H9 (cell line): Measurements from ENCODE around the gene ADAMTS2. TPM values are rescaled to one million over a fixed set of nuclear protein-coding genes. Genes with fewer than 3 reads are reported as not detected.

Experiments
- DNase-seq: peaks from one replicate; pipeline ENCODE4 v3.0.0-alpha.2; 2017
- H2AFZ ChIP-seq: one replicate; pipeline ENCODE4 v1.6.1; 2013; ENCODE audit warnings: mild to moderate bottlenecking, low read length, control low read depth, moderate library complexity
- H2AK5ac ChIP-seq: 2 replicates; pipeline ENCODE4 v1.6.1; 2013; ENCODE audit warnings: low read length, control low read depth, mixed read lengths; ENCODE audit not compliant: insufficient read length
- H2BK120ac ChIP-seq: one replicate; pipeline ENCODE4 v1.6.1; 2013; ENCODE audit warnings: low read depth, mild to moderate bottlenecking, low read length, control low read depth, inconsistent platforms; ENCODE audit not compliant: poor library complexity, severe bottlenecking
- H2BK12ac ChIP-seq: 2 replicates; pipeline ENCODE4 v1.6.1; 2013; ENCODE audit warnings: low read length, control low read depth, mixed read lengths, low read depth; ENCODE audit not compliant: insufficient read length
- H2BK15ac ChIP-seq: 2 replicates; pipeline ENCODE4 v1.6.1; 2013; ENCODE audit warnings: low read depth, low read length, control low read depth
- H2BK20ac ChIP-seq: one replicate; pipeline ENCODE4 v1.6.1; 2013; ENCODE audit warnings: low read depth, mild to moderate bottlenecking, low read length, control low read depth, inconsistent platforms; ENCODE audit not compliant: poor library complexity, severe bottlenecking
- H2BK5ac ChIP-seq: 2 replicates; pipeline ENCODE4 v1.6.1; 2013; ENCODE audit warnings: low read length, control low read depth, mixed read lengths; ENCODE audit not compliant: insufficient read length
- H3K14ac ChIP-seq: 2 replicates; pipeline ENCODE4 v1.6.1; 2013; ENCODE audit warnings: low read length, control low read depth; ENCODE audit not compliant: insufficient read depth
- H3K18ac ChIP-seq: 2 replicates; pipeline ENCODE4 v1.6.1; 2013; ENCODE audit warnings: low read depth, mild to moderate bottlenecking, mixed read lengths, low read length, control low read depth; ENCODE audit not compliant: insufficient read length
- H3K23ac ChIP-seq: 2 replicates; pipeline ENCODE4 v1.6.1; 2013; ENCODE audit warnings: low read length, control low read depth, mixed read lengths, low read depth; ENCODE audit not compliant: insufficient read length
- H3K23me2 ChIP-seq: 2 replicates; pipeline ENCODE4 v1.6.1; 2013; ENCODE audit warnings: low read depth, mild to moderate bottlenecking, mixed read lengths, low read length, control low read depth; ENCODE audit not compliant: insufficient read length, poor library complexity, severe bottlenecking
- H3K27ac ChIP-seq: 2 replicates; pipeline ENCODE4 v1.5.1; 2013; ENCODE audit warnings: low read length, control low read depth, mixed read lengths, low read depth; ENCODE audit not compliant: insufficient read length
- H3K27me3 ChIP-seq: 2 replicates; pipeline ENCODE4 v1.6.1; 2013; ENCODE audit warnings: low read length, control low read depth, inconsistent platforms; ENCODE audit not compliant: insufficient read depth
- H3K4ac ChIP-seq: 2 replicates; pipeline ENCODE4 v1.6.1; 2013; ENCODE audit warnings: low read depth, mild to moderate bottlenecking, control low read depth, inconsistent platforms, low read length, moderate library complexity
- H3K4me1 ChIP-seq: 2 replicates; pipeline ENCODE4 v1.6.1; 2013; ENCODE audit warnings: low read length, control low read depth, inconsistent platforms; ENCODE audit not compliant: insufficient read depth
- H3K4me2 ChIP-seq: 2 replicates; pipeline ENCODE4 v1.6.1; 2013; ENCODE audit warnings: low read length, control low read depth, mixed read lengths; ENCODE audit not compliant: insufficient read length, insufficient read depth
- H3K56ac ChIP-seq: 2 replicates; pipeline ENCODE4 v1.6.1; 2013; ENCODE audit warnings: low read depth, mild to moderate bottlenecking, mixed read lengths, low read length, control low read depth; ENCODE audit not compliant: insufficient read length
- H3K79me1 ChIP-seq: 2 replicates; pipeline ENCODE4 v1.6.1; 2013; ENCODE audit warnings: low read depth, mild to moderate bottlenecking, moderate library complexity, low read length, control low read depth, inconsistent platforms; ENCODE audit not compliant: insufficient read depth, poor library complexity, severe bottlenecking
- H3K79me2 ChIP-seq: 2 replicates; pipeline ENCODE4 v1.6.1; 2013; ENCODE audit warnings: low read length, control low read depth, inconsistent platforms; ENCODE audit not compliant: insufficient read depth
- H3K9ac ChIP-seq: 2 replicates; pipeline ENCODE4 v1.6.1; 2013; ENCODE audit warnings: low read length, control low read depth, mixed read lengths; ENCODE audit not compliant: insufficient read length; ENCODE audit errors: extremely low read depth
- H3K9me3 ChIP-seq: one replicate; pipeline ENCODE4 v1.6.1; 2013; ENCODE audit warnings: low read depth, low read length, inconsistent platforms; ENCODE audit not compliant: control insufficient read depth
- H3T11ph ChIP-seq: one replicate; pipeline ENCODE4 v1.6.1; 2013; ENCODE audit warnings: mild to moderate bottlenecking, low read length, control low read depth, inconsistent platforms
- H4K20me1 ChIP-seq: one replicate; pipeline ENCODE4 v1.6.1; 2013; ENCODE audit not compliant: control insufficient read depth, insufficient read length, insufficient read depth
- H4K5ac ChIP-seq: 2 replicates; pipeline ENCODE4 v1.6.1; 2013; ENCODE audit warnings: low read depth, mild to moderate bottlenecking, mixed read lengths, low read length, control low read depth; ENCODE audit not compliant: insufficient read length
- H4K8ac ChIP-seq: replicated peaks from 2 replicates; pipeline ENCODE4 v1.6.1; 2013; ENCODE audit warnings: low read length, control low read depth, mixed read lengths, low read depth; ENCODE audit not compliant: insufficient read length
- H4K91ac ChIP-seq: 2 replicates; pipeline ENCODE4 v1.6.1; 2013; ENCODE audit warnings: low read depth, mild to moderate bottlenecking, moderate library complexity, mixed read lengths, low read length, control low read depth; ENCODE audit not compliant: insufficient read length
- H3K27ac Mint-ChIP-seq, 3 experiments: 2 replicates in 2 of 3; 3 replicates in 1 of 3; pipeline ENCODE4 v1.8.0; 2020 to 2021; ENCODE audit warnings: mixed read lengths in 3 of 3, mild to moderate bottlenecking in 1 of 3, moderate library complexity in 1 of 3
- H3K27me3 Mint-ChIP-seq: 2 replicates; pipeline ENCODE4 v1.8.0; 2021; ENCODE audit warnings: low read depth, mild to moderate bottlenecking, moderate library complexity, mixed read lengths
- H3K36me3 Mint-ChIP-seq, 3 experiments: 2 replicates in 2 of 3; 3 replicates in 1 of 3; pipeline ENCODE4 v1.8.0; 2020 to 2021; ENCODE audit warnings: low read depth in 3 of 3, mixed read lengths in 3 of 3; ENCODE audit not compliant: insufficient read depth in 1 of 3
- H3K4me1 Mint-ChIP-seq, 2 experiments: 2 replicates each; pipeline ENCODE4 v1.8.0; 2020; ENCODE audit warnings: mixed read lengths in 2 of 2
- H3K4me3 Mint-ChIP-seq, 2 experiments: 2 replicates in 1 of 2; 3 replicates in 1 of 2; pipeline ENCODE4 v1.8.0; 2020 to 2021; ENCODE audit warnings: mild to moderate bottlenecking in 2 of 2, mixed read lengths in 2 of 2, moderate library complexity in 1 of 2
- H3K9me3 Mint-ChIP-seq, 2 experiments: 2 replicates in 1 of 2; 3 replicates in 1 of 2; pipeline ENCODE4 v1.8.0; 2020; ENCODE audit warnings: mild to moderate bottlenecking in 2 of 2, mixed read lengths in 2 of 2, moderate library complexity in 1 of 2
- WGBS: extraction: QIAGEN DNeasy Blood & Tissue Kit; methylation state at CpG from one replicate; pipeline ENCODE4 v1.1.7; 2013; ENCODE audit warnings: missing lambda C conversion rate, low lambda C conversion rate, mixed read lengths; ENCODE audit not compliant: insufficient read length; ENCODE audit errors: extremely low coverage; 5-methylcytosine and 5-hydroxymethylcytosine counted together
- total RNA-seq: library from RNA; stranded (reverse); gene quantifications from 2 replicates; pipeline ENCODE4 v1.2.1, GENCODE V29; 2021
- TF ChIP-seq, protein P1 (sequence below): fragments of 200-600 bp; sonication (generic); conservative IDR thresholded peaks from 3 replicates; pipeline ENCODE4 v1.8.0; 2021; ENCODE audit warnings: antibody characterized with exemption, mild to moderate bottlenecking

The ADAMTS2 gene
- total RNA-seq, 1 experiment from 2014 or later, result 5.4 TPM

GRCh38 chr5:179314606-179315355, 30.5 kb downstream of the ADAMTS2 start:
- H3K4me3 Mint-ChIP-seq, result no peak overlapping the region
- Histone ChIP-seq H3T11ph (no peak overlapping the region), H3K4me2 (no peak overlapping the region), H3K4me1 (no peaks in the 10 kb centered on the region), H4K8ac (no peak overlapping the region), H2BK120ac (no peak overlapping the region), H3K79me1 (no peaks in the 10 kb centered on the region), H3K9ac (no peak overlapping the region), H2BK15ac (no peak overlapping the region), H2BK20ac (no peak overlapping the region), H2BK5ac (no peak overlapping the region), H4K5ac (no peak overlapping the region), H4K20me1 (no peaks in the 10 kb centered on the region), H2AFZ (no peak overlapping the region), H3K23me2 (peaks cover 2% of the 10 kb centered on the region), H3K79me2 (no peaks in the 10 kb centered on the region), H3K4ac (no peak overlapping the region), H4K91ac (no peak overlapping the region), H3K56ac (no peak overlapping the region), H3K18ac (no peak overlapping the region), H2BK12ac (no peak overlapping the region), H2AK5ac (no peak overlapping the region), H3K14ac (no peak overlapping the region), H3K27me3 (no peaks in the 10 kb centered on the region), H3K23ac (no peak overlapping the region), H3K9me3 (no peaks in the 10 kb centered on the region), H3K27ac (no peak overlapping the region)
- no peak for DNase-seq
- no CpG with 5 or more reads among the region's 12 CpGs for WGBS
- TF ChIP-seq, protein P1, sequence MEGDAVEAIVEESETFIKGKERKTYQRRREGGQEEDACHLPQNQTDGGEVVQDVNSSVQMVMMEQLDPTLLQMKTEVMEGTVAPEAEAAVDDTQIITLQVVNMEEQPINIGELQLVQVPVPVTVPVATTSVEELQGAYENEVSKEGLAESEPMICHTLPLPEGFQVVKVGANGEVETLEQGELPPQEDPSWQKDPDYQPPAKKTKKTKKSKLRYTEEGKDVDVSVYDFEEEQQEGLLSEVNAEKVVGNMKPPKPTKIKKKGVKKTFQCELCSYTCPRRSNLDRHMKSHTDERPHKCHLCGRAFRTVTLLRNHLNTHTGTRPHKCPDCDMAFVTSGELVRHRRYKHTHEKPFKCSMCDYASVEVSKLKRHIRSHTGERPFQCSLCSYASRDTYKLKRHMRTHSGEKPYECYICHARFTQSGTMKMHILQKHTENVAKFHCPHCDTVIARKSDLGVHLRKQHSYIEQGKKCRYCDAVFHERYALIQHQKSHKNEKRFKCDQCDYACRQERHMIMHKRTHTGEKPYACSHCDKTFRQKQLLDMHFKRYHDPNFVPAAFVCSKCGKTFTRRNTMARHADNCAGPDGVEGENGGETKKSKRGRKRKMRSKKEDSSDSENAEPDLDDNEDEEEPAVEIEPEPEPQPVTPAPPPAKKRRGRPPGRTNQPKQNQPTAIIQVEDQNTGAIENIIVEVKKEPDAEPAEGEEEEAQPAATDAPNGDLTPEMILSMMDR, result no peak
- peaks cover 0 to 5% (median 0%) of the 10 kb centered on the region in 3 experiments; a peak in 3 of 7 replicates for H3K36me3 Mint-ChIP-seq
- H3K27ac Mint-ChIP-seq, result peak overlapping the region in 1 of 3 experiments; percentile 85; a peak in 3 of 7 replicates
- H3K27me3 Mint-ChIP-seq, result no peaks in the 10 kb centered on the region; the same call in 1 of the 2 replicates
- H3K9me3 Mint-ChIP-seq, result peaks cover 9 to 10% of the 10 kb centered on the region in 2 experiments; a peak in 4 of 5 replicates
- peaks cover 2 to 22% of the 10 kb centered on the region in 2 experiments; a peak in 3 of 4 replicates for H3K4me1 Mint-ChIP-seq
